ENCODE data around the gene ENPP7.

- no peak for TF ChIP-seq EZH2 (optimal IDR thresholded peaks at IDR 0.05; ENCODE audit: low read depth, low read length)
- TF ChIP-seq, protein P1, sequence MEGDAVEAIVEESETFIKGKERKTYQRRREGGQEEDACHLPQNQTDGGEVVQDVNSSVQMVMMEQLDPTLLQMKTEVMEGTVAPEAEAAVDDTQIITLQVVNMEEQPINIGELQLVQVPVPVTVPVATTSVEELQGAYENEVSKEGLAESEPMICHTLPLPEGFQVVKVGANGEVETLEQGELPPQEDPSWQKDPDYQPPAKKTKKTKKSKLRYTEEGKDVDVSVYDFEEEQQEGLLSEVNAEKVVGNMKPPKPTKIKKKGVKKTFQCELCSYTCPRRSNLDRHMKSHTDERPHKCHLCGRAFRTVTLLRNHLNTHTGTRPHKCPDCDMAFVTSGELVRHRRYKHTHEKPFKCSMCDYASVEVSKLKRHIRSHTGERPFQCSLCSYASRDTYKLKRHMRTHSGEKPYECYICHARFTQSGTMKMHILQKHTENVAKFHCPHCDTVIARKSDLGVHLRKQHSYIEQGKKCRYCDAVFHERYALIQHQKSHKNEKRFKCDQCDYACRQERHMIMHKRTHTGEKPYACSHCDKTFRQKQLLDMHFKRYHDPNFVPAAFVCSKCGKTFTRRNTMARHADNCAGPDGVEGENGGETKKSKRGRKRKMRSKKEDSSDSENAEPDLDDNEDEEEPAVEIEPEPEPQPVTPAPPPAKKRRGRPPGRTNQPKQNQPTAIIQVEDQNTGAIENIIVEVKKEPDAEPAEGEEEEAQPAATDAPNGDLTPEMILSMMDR (IDR thresholded peaks at IDR 0.05; ENCODE audit: low read length), result no peak
Measured at GRCh38 chr17:79749958-79750357, 19.2 kb downstream of the ENPP7 start.
